GM19240 (cell line): ENCODE data around the gene TAF1.
"Not testable (repeated sequence)": the region's sequence is repeated elsewhere in the genome, so short reads cannot be mapped to it uniquely, and the experiment has no call there.

Experiments
- DNase-seq: peaks from one replicate; pipeline ENCODE4 v3.0.0; 2011; ENCODE audit warnings: low spot score; ENCODE audit not compliant: insufficient read length

TAF1 gene, protein sequence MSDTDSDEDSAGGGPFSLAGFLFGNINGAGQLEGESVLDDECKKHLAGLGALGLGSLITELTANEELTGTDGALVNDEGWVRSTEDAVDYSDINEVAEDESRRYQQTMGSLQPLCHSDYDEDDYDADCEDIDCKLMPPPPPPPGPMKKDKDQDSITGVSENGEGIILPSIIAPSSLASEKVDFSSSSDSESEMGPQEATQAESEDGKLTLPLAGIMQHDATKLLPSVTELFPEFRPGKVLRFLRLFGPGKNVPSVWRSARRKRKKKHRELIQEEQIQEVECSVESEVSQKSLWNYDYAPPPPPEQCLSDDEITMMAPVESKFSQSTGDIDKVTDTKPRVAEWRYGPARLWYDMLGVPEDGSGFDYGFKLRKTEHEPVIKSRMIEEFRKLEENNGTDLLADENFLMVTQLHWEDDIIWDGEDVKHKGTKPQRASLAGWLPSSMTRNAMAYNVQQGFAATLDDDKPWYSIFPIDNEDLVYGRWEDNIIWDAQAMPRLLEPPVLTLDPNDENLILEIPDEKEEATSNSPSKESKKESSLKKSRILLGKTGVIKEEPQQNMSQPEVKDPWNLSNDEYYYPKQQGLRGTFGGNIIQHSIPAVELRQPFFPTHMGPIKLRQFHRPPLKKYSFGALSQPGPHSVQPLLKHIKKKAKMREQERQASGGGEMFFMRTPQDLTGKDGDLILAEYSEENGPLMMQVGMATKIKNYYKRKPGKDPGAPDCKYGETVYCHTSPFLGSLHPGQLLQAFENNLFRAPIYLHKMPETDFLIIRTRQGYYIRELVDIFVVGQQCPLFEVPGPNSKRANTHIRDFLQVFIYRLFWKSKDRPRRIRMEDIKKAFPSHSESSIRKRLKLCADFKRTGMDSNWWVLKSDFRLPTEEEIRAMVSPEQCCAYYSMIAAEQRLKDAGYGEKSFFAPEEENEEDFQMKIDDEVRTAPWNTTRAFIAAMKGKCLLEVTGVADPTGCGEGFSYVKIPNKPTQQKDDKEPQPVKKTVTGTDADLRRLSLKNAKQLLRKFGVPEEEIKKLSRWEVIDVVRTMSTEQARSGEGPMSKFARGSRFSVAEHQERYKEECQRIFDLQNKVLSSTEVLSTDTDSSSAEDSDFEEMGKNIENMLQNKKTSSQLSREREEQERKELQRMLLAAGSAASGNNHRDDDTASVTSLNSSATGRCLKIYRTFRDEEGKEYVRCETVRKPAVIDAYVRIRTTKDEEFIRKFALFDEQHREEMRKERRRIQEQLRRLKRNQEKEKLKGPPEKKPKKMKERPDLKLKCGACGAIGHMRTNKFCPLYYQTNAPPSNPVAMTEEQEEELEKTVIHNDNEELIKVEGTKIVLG (N-terminal part only)

GRCh38 chrX:71365875-71366673, at the start of gene TAF1:
TAF1 (plus strand) TSS chrX:71366357; CDS start chrX:71366375, 18 bp downstream.
- DNase-seq, result peak; percentile 57

- not testable (repeated sequence) for DNase-seq
Observed at GRCh38 chrX:71316959-71317358, 49.2 kb upstream of the TAF1 start.

DNA sequence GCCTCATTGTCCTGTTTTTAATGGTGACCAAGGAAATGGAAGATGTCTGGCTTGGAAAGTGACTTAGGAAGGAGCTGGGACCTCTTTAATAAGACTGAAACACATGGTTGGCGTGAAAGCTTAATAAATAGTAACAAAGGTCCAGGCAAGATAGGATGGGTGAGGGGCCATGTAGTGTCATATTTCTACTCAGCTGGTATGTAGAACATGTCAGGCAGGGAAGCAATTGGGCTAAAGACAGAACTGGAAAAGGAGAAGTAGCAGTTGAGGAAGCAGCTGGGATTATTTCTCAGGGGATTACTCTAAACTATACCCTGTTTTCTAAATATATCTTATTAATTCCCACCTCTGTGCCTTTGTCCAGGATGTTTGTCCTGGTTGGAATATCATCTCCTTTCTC, 46.0 kb upstream of the TAF1 start:
- DNase-seq, result no peak

GRCh38 chrX:71321731-71322130, 44.4 kb upstream of the TAF1 start:
- DNase-seq, result no peak

DNA sequence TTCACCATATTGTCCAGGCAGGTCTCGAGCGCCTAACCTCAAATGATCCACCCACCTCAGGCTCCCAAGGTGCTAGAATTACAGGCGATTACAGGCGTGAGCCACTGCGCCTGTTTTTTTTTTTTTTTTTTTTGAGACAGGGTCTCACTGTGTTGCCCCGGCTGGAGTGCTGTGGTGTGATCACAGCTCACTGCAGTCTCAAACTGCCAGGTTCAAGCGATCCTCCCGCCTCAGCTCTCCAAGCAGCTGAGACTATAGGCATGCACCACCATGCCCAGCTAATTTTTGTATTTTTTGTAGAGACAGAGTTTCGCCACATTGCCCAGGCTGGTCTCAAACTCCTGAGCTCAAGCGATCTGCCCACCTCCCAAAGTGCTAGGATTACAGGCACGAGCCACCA, 41.7 kb upstream of the TAF1 start:
- not testable (repeated sequence) for DNase-seq

GRCh38 chrX:71326394-71326793, 39.8 kb upstream of the TAF1 start:
- DNase-seq, result no peak

DNA sequence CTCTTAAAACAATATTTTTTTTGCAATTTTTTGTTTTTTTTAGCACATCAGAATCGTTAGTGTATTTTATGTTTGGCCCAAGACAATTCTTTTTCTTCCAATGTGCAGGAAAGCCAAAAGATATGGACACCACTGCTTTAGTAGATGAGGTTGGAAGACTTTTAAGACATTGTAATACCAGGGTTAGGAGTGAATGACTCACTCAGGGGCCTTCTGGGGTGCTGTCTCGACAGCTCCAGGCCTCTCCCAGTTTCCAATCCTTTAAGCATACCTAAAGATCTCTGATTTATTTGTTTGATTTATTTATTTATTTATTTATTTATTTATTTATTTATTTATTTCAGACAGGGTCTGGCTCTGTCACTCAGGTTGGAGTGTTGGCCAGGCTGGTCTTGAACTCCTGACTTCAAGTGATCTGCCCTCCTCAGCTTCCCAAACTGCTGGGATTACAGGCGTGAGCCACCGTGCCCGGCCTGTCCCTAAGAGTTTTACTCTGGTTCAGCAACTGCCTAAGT, 16.9 kb upstream of the TAF1 start:
- not testable (repeated sequence) for DNase-seq

DNA sequence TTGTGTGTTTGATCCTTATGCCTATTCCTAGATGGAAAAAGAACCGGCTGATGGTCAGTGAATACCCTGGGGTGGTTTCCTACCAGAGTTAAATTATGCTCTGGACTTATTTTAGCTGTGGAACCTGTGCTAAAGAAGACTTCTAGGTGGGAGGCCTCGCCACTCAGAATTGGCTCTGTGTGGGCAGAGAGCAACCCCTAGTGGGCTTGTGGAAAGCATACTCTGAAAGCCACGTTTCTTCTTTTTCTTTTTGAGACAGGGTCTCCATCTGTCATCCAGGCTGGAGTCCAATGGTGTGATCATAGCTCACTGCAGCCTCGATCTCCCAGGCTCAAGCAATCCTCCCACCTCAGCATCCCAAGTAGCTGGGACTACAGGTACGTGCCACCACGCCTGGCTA, 16.3 kb upstream of the TAF1 start:
- DNase-seq, result not testable (repeated sequence)

DNA sequence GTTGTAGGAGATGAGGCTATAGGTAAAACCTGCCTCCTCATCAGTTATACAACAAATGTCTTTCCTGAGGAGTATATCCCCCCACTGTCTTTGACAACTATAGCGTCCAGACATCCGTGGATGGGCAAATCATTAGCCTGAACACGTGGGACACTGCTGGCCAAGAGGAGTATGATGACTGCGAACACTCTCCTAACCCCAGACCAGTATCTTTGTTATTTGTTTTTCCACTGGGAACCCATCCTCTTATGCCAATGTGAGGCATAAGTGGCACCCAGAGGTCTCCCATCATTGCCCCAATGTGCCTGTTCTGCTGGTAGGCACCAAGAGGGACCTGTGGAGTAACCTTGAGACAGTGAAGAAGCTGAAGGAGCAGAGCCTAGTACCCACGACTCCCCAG, 13.7 kb upstream of the TAF1 start:
- DNase-seq, result not testable (repeated sequence)

DNA sequence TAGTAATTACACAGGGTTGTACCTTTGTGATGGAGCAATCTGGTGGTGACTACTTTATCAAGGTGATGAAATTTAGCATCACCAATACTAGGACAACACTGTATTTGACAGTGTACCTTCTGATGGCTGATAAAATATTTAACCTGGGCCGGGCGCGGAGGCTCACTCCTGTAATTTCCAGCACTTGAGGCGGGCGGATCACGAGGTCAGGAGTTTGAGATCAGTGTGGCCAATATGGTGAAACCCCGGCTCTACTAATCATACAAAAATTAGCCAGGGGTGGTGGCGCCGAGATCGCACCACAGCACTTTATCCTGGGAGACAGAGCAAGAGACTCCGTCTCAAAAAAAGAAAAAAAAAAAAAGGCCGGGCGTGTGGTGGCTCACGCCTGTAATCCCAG, 1.9 kb upstream of the TAF1 start:
- DNase-seq, result no peak

- no peak for DNase-seq
Observed at GRCh38 chrX:71365356-71365874, 742 bp upstream of the TAF1 start.

GRCh38 chrX:71366674-71367256, 608 bp downstream of the TAF1 start:
- DNase-seq, result no peak

DNA sequence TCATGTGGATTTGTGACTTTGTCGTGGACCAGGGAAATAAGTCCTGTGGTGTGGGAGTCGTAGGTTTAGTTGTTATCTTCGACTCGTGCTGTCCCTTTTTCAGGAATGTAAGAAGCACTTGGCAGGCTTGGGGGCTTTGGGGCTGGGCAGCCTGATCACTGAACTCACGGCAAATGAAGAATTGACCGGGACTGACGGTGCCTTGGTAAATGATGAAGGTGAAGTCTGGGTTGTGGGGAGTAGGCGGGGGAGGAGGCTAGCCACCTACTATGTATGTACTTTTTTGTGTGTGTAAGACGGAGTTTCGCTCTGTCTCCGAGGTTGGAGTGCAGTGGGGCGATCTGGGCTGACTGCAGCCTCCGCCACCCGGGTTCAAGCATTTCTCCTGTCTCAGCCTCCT, 1.2 kb downstream of the TAF1 start:
- DNase-seq, result no peak

- DNase-seq, result no peak
Observed at GRCh38 chrX:71372388-71372787, 6.2 kb downstream of the TAF1 start.

- no peak for DNase-seq
Observed at GRCh38 chrX:71378732-71379131, 12.6 kb downstream of the TAF1 start.

GRCh38 chrX:71391725-71392124, 25.6 kb downstream of the TAF1 start:
- DNase-seq, result not testable (repeated sequence)

GRCh38 chrX:71393919-71394318, 27.8 kb downstream of the TAF1 start:
- DNase-seq, result no peak

DNA sequence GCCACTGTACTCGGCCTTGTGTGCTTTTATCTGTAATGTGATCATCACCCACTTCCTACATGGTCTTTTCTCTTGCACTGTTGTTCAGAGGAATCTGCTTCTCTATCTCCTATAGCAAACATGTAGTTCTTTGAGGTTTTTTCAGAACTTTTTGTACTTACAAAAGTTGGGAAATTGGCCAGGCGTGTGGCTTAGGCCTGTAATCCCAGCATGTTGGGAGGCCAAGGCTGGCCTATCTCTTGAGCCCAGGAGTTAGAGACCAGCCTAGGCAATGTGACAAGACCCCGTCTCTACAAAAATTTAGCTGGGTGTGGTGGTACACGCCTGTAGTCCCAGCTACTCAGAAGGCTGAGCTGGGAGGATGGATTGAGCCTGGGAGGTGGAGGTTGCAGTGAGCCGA, 30.4 kb downstream of the TAF1 start:
- no peak for DNase-seq

- no peak for DNase-seq
Observed at GRCh38 chrX:71400710-71401109, 34.6 kb downstream of the TAF1 start.

- DNase-seq, result not testable (repeated sequence)
Observed at GRCh38 chrX:71416260-71416659, 50.1 kb downstream of the TAF1 start.
